ENCODE results near the gene CD80.

The CD80 gene

GRCh38 chr3:119547227-119547626 is 12.2 kb downstream of the CD80 start:
- no peak for DNase-seq (ENCODE audit: low read depth)

GRCh38 chr3:119543147-119543546 is 16.3 kb downstream of the CD80 start:
- no peak for DNase-seq (ENCODE audit: low read depth)

- DNase-seq (ENCODE audit: low read depth), result no peak
Measured at GRCh38 chr3:119542168-119542767, 17.1 kb downstream of the CD80 start.

GRCh38 chr3:119541547-119541946 is 17.9 kb downstream of the CD80 start:
- no peak for DNase-seq (ENCODE audit: low read depth)

GRCh38 chr3:119538772-119539171 is 20.6 kb downstream of the CD80 start:
- DNase-seq (ENCODE audit: low read depth), result no peak

- DNase-seq (ENCODE audit: low read depth), result no peak
Measured at GRCh38 chr3:119536757-119537156, 22.7 kb downstream of the CD80 start.

DNA sequence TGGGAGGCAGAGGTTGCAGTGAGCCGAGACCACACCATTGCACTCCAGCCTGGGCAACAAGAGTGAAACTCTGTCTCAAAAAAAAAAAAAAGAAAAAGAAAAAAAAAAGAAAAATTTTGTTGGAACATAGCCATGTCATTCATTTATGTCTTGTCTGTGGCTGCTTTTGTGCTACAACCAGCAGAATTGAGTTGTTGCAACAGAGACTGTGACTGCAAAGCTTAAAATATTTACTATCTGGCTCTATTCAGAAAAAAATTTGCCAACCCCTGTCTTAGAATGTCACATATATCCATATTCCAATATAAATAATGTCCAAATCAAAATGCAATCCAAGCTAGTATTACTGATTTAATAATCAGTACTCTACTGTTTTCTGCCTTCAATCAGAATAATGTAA is 25.1 kb downstream of the CD80 start:
- no peak for DNase-seq (ENCODE audit: low read depth)

GRCh38 chr3:119531151-119531550 is 28.3 kb downstream of the CD80 start:
- DNase-seq (ENCODE audit: low read depth), result no peak

DNA sequence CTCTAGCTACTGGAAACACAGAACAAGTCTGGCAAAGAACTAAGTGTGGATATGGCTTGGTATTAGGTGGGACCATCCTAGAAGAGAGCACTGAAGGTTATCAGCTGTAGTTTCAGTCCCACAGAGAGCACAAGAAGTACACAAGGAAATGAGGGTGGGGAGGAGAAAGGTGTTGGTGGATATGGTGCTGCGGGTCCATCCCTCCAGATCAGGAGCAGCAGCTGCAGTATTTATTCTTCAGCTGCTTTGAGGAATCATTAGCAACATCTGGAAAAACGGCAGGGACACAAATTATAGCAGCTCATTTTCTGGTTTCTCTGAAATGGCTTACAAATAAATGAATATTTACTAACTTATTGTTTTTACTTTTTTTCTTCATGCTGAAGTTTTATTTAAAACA is 29.0 kb downstream of the CD80 start:
- DNase-seq (ENCODE audit: low read depth), result no peak

DNA sequence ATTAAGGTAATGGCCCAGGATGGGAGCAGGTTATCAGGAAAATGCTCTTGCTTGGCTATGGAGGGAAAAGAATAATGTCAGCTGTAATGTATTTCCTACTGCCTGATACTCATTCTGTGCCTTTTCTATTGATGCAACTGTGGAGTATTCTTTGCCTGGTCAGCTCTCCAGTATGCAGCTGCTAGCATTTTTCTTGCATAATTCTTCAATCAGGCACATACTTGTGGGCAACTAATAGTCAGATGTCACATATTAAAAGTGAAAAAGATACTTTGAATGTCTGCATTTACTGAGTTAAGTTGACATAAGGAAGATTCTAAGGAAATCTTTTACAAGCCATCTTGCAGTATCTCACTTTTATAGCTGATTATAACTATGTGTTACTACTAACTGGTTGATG is 29.5 kb downstream of the CD80 start:
- DNase-seq (ENCODE audit: low read depth), result no peak

GRCh38 chr3:119527714-119528113 is 31.7 kb downstream of the CD80 start:
- DNase-seq (ENCODE audit: low read depth), result no peak

- DNase-seq (ENCODE audit: low read depth), result no peak
Measured at GRCh38 chr3:119524931-119525662, 34.3 kb downstream of the CD80 start.

DNA sequence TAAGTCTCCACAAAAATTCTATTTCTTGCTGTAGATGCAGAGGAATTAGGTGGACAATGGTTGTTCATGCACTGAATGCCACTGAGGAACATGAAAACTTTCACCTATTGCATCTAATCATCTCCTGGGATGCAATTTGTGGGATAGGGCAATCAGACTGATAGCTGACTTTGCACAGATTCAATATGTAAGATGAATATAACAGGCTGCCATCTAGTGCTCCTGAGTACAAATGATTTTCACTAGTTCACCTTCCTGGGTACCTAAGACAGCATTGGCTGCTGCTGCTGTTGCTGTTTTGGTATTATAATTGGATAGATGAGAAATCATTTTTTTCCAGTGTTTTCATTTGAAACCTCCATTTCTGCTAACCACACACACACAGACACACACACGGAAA is 41.4 kb downstream of the CD80 start:
- DNase-seq (ENCODE audit: low read depth), result no peak

- DNase-seq (ENCODE audit: low read depth), result no peak
Measured at GRCh38 chr3:119517112-119517511, 42.3 kb downstream of the CD80 start.

GRCh38 chr3:119514637-119515036 is 44.8 kb downstream of the CD80 start:
- DNase-seq (ENCODE audit: low read depth), result no peak

DNA sequence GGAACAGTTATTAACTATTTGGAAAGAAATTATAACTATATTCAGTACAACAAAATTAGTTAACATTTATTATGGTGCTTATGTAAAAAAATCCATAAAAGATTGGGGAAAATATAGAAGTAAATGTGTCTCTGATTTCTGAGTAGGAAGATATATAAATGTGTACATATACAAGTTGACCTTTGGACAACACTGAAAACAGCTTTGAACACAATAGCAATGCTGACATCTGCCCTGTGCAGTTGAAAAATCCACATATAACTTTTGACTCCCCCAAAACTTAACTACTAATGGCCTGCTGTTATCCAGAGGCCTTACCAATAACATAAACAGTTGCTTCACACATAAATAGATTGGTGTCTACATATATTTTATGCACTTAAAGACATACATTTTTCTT is 48.7 kb downstream of the CD80 start:
- DNase-seq (ENCODE audit: low read depth), result no peak

DNA sequence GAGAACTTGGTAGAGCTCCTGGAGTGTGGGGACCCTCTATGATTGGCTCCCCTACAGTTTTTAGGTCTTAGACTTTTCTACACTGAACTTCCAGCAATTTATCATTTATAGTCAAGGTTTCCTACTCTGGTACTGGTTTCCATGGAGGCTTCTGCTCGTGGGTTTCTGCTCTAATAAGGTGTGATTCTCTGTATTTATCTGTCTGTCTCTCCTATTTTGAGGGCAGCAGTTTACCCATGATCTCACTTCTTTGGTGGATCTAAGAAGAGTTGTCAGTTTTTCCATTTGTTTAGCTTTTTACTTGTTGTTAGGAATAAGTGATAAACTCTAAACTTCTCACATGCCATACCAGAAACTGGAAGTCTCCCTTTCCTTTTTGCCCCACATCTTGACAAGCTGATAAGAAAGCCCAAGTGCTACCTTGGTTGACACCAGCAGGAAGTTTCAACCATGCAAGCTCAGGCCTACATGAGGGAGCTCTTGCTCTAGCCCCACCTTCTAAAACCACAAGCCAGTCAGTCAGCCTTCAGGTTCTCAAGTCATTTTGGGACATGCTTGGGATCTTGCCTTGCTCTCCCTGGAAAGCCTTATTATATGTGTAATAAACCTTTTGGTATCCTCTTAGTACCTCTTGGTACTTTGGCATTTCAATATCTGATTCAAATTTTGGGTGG is 51.1 kb downstream of the CD80 start:
- no peak for DNase-seq (ENCODE audit: low read depth)

GRCh38 chr3:119507404-119507803 is 52.0 kb downstream of the CD80 start:
- DNase-seq (ENCODE audit: low read depth), result no peak

- DNase-seq (ENCODE audit: low read depth), result no peak
Measured at GRCh38 chr3:119506631-119507030, 52.8 kb downstream of the CD80 start.

- no peak for DNase-seq (ENCODE audit: low read depth)
Measured at GRCh38 chr3:119500901-119501300, 58.5 kb downstream of the CD80 start.

DNA sequence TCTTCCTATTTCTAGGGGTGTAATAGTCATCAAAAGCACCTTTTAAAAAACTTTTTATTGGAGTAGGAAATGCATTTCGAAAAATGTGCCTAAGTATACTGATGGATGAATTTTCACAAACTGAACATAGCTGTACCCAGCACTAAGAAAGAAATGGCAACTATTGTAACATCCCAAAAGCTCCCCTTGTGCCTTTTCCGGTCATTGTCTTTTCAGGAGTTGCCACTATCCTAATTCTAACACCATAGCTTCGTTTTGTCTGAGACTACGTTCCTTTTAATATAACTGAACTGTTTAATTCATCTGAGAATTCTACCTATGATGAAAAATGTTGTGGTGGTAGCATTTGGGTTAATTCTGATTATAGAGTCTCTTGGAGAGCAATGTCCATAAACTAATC is 59.1 kb downstream of the CD80 start:
- no peak for DNase-seq (ENCODE audit: low read depth)

DNA sequence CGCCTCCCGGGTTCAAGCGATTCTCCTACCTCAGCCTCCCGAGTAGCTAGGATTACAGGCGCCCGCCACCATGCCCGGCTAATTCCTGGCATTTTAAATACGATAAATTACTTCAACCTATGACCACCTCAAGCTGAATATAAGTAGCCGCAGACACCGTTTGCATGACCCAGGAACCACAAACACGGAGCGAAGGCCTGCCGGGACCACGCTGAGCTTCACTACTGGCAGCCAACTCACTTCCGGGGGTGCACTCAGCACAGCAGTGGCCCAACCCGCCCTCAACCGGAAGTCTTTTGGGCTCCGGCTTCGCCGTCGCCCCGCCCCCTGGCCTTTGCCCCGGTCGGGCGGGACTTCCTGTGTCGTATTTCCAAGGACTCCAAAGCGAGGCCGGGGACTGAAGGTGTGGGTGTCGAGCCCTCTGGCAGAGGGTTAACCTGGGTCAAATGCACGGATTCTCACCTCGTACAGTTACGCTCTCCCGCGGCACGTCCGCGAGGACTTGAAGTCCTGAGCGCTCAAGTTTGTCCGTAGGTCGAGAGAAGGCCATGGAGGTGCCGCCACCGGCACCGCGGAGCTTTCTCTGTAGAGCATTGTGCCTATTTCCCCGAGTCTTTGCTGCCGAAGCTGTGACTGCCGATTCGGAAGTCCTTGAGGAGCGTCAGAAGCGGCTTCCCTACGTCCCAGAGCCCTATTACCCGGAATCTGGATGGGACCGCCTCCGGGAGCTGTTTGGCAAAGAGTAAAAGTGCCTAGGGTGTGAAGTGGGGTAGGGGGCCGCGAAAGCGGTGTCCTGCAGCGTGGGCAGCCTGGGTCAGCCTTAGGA is 61.0 kb downstream of the CD80 start, which contains the start of gene TIMMDC1:
Gene TIMMDC1 (plus strand): TSS at position 362 of the 826 bp plus-strand sequence. CDS start 187 bp downstream, at position 549.
- peak; percentile 97 for DNase-seq (ENCODE audit: low read depth)

GRCh38 chr3:119497820-119498185 is 61.6 kb downstream of the CD80 start:
- no peak for DNase-seq (ENCODE audit: low read depth)
